Measurements from ENCODE around the gene PTGFRN.

PTGFRN gene

DNA sequence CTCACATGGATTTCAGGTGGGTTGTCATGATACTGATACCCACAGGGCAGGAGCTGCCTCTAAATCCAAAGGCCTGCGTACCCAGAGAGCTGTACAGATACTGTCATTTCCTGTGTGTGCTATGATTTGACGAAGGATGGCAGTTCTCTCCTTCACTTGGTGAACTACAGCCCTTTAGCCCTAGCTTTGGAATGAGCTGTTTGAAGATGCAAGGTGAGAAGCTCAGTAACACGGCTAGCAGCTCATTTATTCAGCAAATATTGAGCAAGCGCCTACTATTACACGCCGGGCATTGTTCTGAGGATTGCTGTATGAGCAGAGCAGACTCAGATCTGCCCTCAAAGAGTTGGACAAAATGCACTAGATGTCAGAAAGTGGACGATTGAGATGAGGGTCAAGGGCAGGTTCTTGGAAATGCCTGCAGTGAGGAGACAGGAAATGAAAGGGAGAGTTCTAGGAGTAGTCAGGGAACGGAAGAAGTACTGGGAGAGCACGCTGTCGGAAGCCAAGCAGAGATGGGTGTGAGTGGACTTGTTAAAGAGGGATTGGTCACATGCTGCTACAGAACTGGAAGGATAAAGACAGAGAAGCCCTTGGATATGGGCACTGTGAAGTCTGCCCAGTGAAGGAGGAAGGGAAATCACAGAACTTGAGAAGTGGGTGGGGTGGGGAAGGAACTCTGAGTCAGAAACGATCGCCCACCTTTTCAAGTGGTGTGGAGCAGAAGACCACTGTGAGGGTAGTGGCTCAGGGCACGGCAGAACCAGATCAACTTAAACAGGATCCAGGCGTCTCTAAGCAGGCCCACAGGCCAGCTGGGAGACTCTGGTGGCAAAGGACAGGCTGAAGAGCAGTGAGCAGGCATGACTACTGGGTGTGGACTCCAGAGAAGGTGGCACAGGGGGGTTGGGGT, 7.1 kb downstream of the PTGFRN start:
- DNase-seq (ENCODE audit: low read depth): no peak
- TF ChIP-seq, protein P1, sequence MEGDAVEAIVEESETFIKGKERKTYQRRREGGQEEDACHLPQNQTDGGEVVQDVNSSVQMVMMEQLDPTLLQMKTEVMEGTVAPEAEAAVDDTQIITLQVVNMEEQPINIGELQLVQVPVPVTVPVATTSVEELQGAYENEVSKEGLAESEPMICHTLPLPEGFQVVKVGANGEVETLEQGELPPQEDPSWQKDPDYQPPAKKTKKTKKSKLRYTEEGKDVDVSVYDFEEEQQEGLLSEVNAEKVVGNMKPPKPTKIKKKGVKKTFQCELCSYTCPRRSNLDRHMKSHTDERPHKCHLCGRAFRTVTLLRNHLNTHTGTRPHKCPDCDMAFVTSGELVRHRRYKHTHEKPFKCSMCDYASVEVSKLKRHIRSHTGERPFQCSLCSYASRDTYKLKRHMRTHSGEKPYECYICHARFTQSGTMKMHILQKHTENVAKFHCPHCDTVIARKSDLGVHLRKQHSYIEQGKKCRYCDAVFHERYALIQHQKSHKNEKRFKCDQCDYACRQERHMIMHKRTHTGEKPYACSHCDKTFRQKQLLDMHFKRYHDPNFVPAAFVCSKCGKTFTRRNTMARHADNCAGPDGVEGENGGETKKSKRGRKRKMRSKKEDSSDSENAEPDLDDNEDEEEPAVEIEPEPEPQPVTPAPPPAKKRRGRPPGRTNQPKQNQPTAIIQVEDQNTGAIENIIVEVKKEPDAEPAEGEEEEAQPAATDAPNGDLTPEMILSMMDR (conservative IDR thresholded peaks at IDR 0.05; ENCODE audit: low read length): no peak
- no peak overlapping the region for H3K4me3 ChIP-seq (ENCODE audit: low read length)

DNA sequence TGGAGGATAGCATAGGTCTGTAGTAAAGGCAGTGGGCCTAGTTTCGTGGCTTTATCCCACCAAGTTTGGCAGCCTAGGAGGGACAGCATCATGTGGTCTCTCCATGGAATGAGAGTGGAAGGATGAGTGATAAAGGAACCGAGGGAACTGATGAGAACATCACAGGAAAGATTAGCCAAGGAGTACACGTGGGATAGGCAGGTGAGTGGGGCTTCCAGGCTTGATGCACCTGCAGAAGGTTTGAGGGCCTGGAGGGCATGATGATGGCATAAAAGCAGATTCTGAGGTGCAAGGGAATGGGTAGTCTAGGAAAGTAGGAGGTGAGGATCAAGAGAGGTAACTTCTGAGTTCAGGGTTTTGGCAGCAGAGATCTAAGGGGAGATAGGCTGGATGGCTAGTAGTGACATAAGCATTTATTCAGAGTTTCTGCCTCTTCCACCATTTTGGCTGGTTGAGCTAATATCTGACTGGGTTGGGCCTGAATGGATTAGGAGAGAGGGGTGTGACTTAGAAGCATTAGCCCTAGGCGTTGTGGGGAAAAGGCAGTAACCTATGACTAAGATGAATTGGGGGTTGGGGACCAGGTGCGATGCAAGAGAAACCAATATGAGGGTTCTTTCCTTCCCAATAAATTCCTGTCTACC, 9.1 kb downstream of the PTGFRN start:
- H3K4me3 ChIP-seq (ENCODE audit: low read length): no peak overlapping the region
- no peak for DNase-seq (ENCODE audit: low read depth)
- TF ChIP-seq, protein P1 (conservative IDR thresholded peaks at IDR 0.05; ENCODE audit: low read length): no peak

DNA sequence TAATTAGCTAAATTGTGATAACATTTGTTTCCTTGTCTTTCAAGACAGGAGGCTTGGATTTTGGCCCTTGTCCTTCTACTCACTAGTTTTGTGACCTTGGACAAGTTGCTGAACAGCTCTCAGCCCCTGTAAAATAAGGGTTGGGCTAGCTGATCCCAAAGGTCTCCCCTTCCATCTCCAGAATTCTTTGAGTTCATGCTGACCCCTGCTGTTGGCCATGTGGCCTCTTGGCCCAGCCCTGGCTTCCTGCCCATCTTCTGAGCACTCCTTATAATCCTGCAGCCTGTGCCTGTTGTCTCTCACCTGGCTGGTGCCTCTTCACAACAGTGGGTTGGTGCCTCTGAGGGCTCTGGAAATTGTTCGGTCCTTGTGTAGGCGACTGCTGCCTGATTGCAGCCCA, 10.1 kb downstream of the PTGFRN start:
- no peak for DNase-seq (ENCODE audit: low read depth)
- no peak overlapping the region for H3K4me3 ChIP-seq (ENCODE audit: low read length)
- TF ChIP-seq, protein P1 (conservative IDR thresholded peaks at IDR 0.05; ENCODE audit: low read length): no peak

DNA sequence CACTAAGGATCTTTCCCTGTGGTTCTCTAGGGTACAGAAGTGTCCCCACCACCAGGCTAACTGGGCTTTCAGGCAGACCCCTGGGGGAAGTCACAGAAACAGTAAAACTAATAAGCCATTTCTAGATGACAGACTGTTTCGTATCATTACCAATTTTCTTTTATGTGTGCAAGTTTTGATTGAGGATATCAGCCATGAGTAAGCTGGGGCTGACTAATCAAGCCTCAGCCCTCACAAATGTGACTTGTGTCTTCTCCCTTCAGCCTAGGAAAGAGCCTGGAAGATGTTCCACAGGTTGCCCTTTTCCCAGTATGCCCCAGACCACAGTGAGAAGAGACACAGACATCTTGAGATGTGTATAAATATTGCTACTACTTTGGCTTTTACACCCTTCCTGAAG, 10.5 kb downstream of the PTGFRN start:
- no peak overlapping the region for H3K4me3 ChIP-seq (ENCODE audit: low read length)
- no peak for DNase-seq (ENCODE audit: low read depth)
- TF ChIP-seq, protein P1 (conservative IDR thresholded peaks at IDR 0.05; ENCODE audit: low read length): no peak

DNA sequence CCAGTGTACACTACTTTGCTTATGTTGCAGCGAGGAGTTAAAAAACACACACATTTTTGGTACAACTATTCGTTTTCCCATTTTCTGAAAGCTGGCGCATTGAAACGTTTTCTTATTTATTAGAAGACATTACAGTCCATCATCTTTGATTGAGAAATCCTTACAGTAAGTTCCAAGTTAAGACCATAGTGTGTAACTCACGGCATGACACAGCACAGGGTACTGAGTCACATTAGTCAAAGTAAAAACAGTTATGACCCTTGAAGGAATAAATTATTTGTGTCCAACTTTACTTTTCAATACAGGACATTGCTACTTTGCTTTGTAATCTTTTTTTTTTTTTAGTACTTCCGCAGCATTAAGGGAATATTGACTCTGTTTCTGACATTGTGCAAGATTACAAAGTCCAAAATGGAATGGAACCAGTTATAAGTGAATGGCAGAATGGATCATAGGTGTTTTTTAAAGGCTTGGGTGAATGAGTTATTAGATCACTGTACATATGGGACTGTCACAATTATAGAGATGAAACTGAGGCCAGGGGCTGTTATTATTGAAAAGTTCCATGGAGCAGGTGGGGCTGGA, 11.7 kb downstream of the PTGFRN start:
- H3K4me3 ChIP-seq (ENCODE audit: low read length): no peak overlapping the region
- no peak for DNase-seq (ENCODE audit: low read depth)
- TF ChIP-seq, protein P1 (conservative IDR thresholded peaks at IDR 0.05; ENCODE audit: low read length): no peak

DNA sequence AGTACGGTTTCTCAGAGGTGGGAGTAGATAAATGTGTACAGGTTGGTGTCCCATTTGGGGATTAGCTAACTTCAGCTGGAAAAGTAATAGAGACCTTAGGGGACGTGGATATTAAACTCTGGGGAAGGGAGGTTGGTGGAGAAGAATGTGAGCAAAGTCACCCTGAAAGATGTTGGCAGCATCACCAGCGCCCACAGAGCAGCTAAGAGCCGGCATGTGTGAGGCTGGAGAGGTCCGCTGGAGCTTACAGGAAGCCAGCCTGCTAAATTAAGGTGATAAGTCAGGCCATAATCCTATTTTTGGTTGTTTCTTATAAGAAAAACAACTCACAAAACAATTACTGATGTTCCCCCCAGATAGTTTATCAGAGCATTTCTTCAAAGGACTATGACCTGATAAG, 12.2 kb downstream of the PTGFRN start:
- TF ChIP-seq, protein P1 (conservative IDR thresholded peaks at IDR 0.05; ENCODE audit: low read length): no peak
- no peak overlapping the region for H3K4me3 ChIP-seq (ENCODE audit: low read length)
- no peak for DNase-seq (ENCODE audit: low read depth)

Data from AG10803 (cell line).